ENCODE data around the gene SPATS2L.

GRCh38 chr2:200297989-200298388 is 8.5 kb upstream of the SPATS2L start:
- TF ChIP-seq POLR2AphosphoS5 (IDR thresholded peaks at IDR 0.05): no peak
- TF ChIP-seq CTCF (IDR thresholded peaks at IDR 0.05): no peak
- no peak for TF ChIP-seq POLR2A (IDR thresholded peaks at IDR 0.05)

Data from breast epithelium (tissue), 3 donors.